Colonic mucosa (tissue), 4 donors: ENCODE measurements around the gene TMEM222. TPM values are rescaled to one million over a fixed set of nuclear protein-coding genes. Genes with fewer than 3 reads are reported as not detected.

Experiments used
- DNase-seq: peaks from one replicate; pipeline ENCODE4 v3.0.0-alpha.2; 2020
- H3K27ac ChIP-seq: fragments of 200-600 bp; one replicate; pipeline ENCODE4 v1.8.0; 2021
- H3K27me3 ChIP-seq: fragments of 200-600 bp; one replicate; pipeline ENCODE4 v1.8.0; 2021
- H3K36me3 ChIP-seq: fragments of 200-600 bp; one replicate; pipeline ENCODE4 v1.8.0; 2021
- H3K4me1 ChIP-seq: fragments of 200-600 bp; one replicate; pipeline ENCODE4 v1.8.0; 2021; ENCODE audit warnings: mild to moderate bottlenecking
- H3K4me3 ChIP-seq: fragments of 200-600 bp; one replicate; pipeline ENCODE4 v1.8.0; 2021
- H3K9ac ChIP-seq, 2 donors: one replicate each; pipeline ENCODE4 v1.7.0; 2013; ENCODE audit warnings: control low read depth in 2 of 2, low read depth in 2 of 2, low read length in 2 of 2
- H3K9me3 ChIP-seq: fragments of 200-600 bp; one replicate; pipeline ENCODE4 v1.8.0; 2021
- CTCF ChIP-seq: fragments of 200-600 bp; IDR thresholded peaks from one replicate; pipeline ENCODE4 v1.8.0; 2022; ENCODE audit warnings: antibody characterized with exemption, mild to moderate bottlenecking
- intact Hi-C: fragments of 100-400 bp; cut with DNase I; formaldehyde crosslinking; loops from one replicate; pipeline ENCODE4 v1.14.1; 2022
- total RNA-seq, 2 donors: library from RNA; stranded (reverse); fragmentation: NEBNext Ultra II Directional in 1 of 2; extraction: Animal tissue kit (Norgen Biotek cat#: 25700) in 1 of 2; gene quantifications; one replicate each; pipeline ENCODE4 v1.2.1, GENCODE V29; 2021
- donor health status: healthy.
- donor health status: DM: no; HTN: no; CAD: no.
- donor health status: DM: no; HTN: no; CAD: no.

The TMEM222 gene
- total RNA-seq, 2 donors from 2014 or later = 28.6 to 35.4 TPM

- intact Hi-C loops = no loop called here
- Histone ChIP-seq H3K9me3 (no peaks in the 10 kb centered on the region), H3K36me3 (no peaks in the 10 kb centered on the region), H3K4me3 (peak overlapping the region; percentile 67), H3K27ac (peak overlapping the region; percentile 93), H3K9ac (peak overlapping the region; percentile 81 to 87), H3K4me1 (peaks cover 4% of the 10 kb centered on the region), H3K27me3 (no peaks in the 10 kb centered on the region)
- peak; percentile 89 for DNase-seq
- no peak for TF ChIP-seq CTCF
Measured at GRCh38 chr1:27366113-27366410, 44.1 kb downstream of the TMEM222 start.

- no peaks in the 10 kb centered on the region for H3K36me3 ChIP-seq
- TF ChIP-seq CTCF = no peak
- no peaks in the 10 kb centered on the region for H3K9me3 ChIP-seq
- H3K4me1 ChIP-seq = peaks cover 4% of the 10 kb centered on the region
- DNase-seq = peak; percentile 90
- peak within 1 kb of the TSS; percentile 67 for H3K4me3 ChIP-seq
- H3K27ac ChIP-seq = peak within 1 kb of the TSS; percentile 93
- intact Hi-C loops = no loop called here
- no peaks in the 10 kb centered on the region for H3K27me3 ChIP-seq
- peak within 1 kb of the TSS; percentile 81 to 93 for H3K9ac ChIP-seq
Measured at GRCh38 chr1:27366411-27367159, 44.6 kb downstream of the TMEM222 start, which contains the start of gene MAP3K6. Gene MAP3K6 (minus strand): TSS chr1:27366961. CDS start chr1:27366597, 364 bp downstream.

GRCh38 chr1:27367160-27367650 lies 45.2 kb downstream of the TMEM222 start:
- peak overlapping the region; percentile 67 for H3K4me3 ChIP-seq
- no peaks in the 10 kb centered on the region for H3K36me3 ChIP-seq
- peak overlapping the region; percentile 93 for H3K27ac ChIP-seq
- no peak for TF ChIP-seq CTCF
- H3K9ac ChIP-seq = peak overlapping the region; percentile 81 to 93
- no peaks in the 10 kb centered on the region for H3K9me3 ChIP-seq
- intact Hi-C loops = no loop called here
- peaks cover 4% of the 10 kb centered on the region for H3K4me1 ChIP-seq
- H3K27me3 ChIP-seq = no peaks in the 10 kb centered on the region
- no peak for DNase-seq

GRCh38 chr1:27368869-27369582 lies 47.1 kb downstream of the TMEM222 start:
- Histone ChIP-seq H3K27ac (no peak overlapping the region), H3K9ac (no peak overlapping the region), H3K9me3 (no peaks in the 10 kb centered on the region), H3K27me3 (no peaks in the 10 kb centered on the region), H3K36me3 (no peaks in the 10 kb centered on the region), H3K4me3 (no peak overlapping the region), H3K4me1 (peaks cover 4% of the 10 kb centered on the region)
- intact Hi-C loops = no loop called here
- no peak for DNase-seq
- TF ChIP-seq CTCF = no peak

GRCh38 chr1:27372022-27372807 lies 50.3 kb downstream of the TMEM222 start:
- no peak for TF ChIP-seq CTCF
- Histone ChIP-seq H3K4me1 (peaks cover under 1% of the 10 kb centered on the region), H3K9ac (no peak overlapping the region), H3K4me3 (no peak overlapping the region), H3K27me3 (no peaks in the 10 kb centered on the region), H3K27ac (no peak overlapping the region), H3K36me3 (no peaks in the 10 kb centered on the region), H3K9me3 (no peaks in the 10 kb centered on the region)
- DNase-seq = no peak
- intact Hi-C loops = no loop called here
